ENCODE data around the gene SRXN1. TPM values are rescaled to one million over a fixed set of nuclear protein-coding genes. Genes with fewer than 3 reads are reported as not detected.
A peak's percentile ranks its signal among the peaks of the same experiment; 100 is the strongest.

Gene SRXN1
- polyA plus RNA-seq, 2 of the 4 experiments (the other 2 are of a cell fraction): 183 to 262 TPM

DNA sequence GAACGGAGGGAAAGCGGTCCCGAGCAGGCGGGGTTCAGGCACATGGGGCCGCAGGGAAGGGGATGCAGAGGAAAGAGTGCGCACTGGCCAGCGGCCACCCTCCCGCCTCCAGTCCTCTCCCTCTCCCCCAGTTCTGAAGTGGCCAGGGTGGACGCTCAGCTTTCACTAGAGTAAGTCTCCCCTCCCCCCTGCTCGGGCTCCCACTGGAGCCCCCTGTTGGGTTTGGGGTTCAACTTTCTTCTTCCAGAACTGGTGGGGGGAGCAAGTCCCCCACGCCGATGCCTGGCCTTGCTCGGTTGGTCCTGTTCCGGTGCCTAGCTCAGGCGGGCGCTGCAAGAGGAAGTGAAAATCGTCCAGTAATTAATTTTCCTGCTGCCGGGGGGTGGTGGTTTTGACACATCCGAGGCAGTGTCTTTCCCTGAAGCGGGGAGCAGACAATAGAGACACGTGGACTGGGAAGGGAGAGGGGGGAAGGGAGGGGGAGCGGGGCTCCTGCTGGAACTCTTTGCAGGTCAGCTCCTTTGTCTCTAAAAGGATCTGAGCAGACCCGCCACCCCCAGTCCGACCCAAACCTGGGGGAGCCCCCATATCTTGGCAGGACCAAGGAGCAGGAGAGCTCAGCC lies 23.4 kb upstream of the SRXN1 start:
- CTCF ChIA-PET: interaction anchor here (1.1 to 4.7 kb wide), 4 partner anchors 9 to 52 kb away, joined by 3 to 31 read pairs (median 4); no protein-coding TSS in a partner anchor
- TF ChIP-seq NPAS2 (CRISPR knock-in tag; IDR thresholded peaks at IDR 0.05; ENCODE audit: borderline replicate concordance) (no peak), HOXB5 (CRISPR knock-in tag; IDR thresholded peaks at IDR 0.05) (no peak), EHF (CRISPR knock-in tag; IDR thresholded peaks at IDR 0.05) (no peak), TP53 (CRISPR knock-in tag; IDR thresholded peaks at IDR 0.05) (no peak), EHMT2 (IDR thresholded peaks at IDR 0.05; ENCODE audit: low read depth) (no peak), BHLHE40 (IDR thresholded peaks at IDR 0.05; ENCODE audit: low read depth, low read length) (no peak)
- TF ChIP-seq, protein P1, sequence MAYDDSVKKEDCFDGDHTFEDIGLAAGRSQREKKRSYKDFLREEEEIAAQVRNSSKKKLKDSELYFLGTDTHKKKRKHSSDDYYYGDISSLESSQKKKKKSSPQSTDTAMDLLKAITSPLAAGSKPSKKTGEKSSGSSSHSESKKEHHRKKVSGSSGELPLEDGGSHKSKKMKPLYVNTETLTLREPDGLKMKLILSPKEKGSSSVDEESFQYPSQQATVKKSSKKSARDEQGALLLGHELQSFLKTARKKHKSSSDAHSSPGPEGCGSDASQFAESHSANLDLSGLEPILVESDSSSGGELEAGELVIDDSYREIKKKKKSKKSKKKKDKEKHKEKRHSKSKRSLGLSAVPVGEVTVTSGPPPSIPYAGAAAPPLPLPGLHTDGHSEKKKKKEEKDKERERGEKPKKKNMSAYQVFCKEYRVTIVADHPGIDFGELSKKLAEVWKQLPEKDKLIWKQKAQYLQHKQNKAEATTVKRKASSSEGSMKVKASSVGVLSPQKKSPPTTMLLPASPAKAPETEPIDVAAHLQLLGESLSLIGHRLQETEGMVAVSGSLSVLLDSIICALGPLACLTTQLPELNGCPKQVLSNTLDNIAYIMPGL (CRISPR knock-in tag; IDR thresholded peaks at IDR 0.05; ENCODE audit: borderline replicate concordance): no peak
- TF ChIP-seq, protein P2, sequence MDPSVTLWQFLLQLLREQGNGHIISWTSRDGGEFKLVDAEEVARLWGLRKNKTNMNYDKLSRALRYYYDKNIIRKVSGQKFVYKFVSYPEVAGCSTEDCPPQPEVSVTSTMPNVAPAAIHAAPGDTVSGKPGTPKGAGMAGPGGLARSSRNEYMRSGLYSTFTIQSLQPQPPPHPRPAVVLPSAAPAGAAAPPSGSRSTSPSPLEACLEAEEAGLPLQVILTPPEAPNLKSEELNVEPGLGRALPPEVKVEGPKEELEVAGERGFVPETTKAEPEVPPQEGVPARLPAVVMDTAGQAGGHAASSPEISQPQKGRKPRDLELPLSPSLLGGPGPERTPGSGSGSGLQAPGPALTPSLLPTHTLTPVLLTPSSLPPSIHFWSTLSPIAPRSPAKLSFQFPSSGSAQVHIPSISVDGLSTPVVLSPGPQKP (IDR thresholded peaks at IDR 0.05; ENCODE audit: low read depth, low read length): no peak
- Histone ChIP-seq H3K4me3 (no peak overlapping the region), H3K27ac (no peak overlapping the region), H3K4me2 (peak overlapping the region; percentile 84; the same call in 2 of the 3 replicates), H3K9me3 (no peaks in the 10 kb centered on the region), H3K4me1 (peaks cover 20% of the 10 kb centered on the region)
- ATAC-seq (no peak), DNase-seq (ENCODE audit: low read depth in 1 of 2, low spot score in 1 of 2) (no peak), FAIRE-seq (no peak)
- POLR2A ChIA-PET: no interaction called here
- WGBS (ENCODE audit: missing lambda C conversion rate): 51% methylated on average over 24 of the region's 24 CpGs

DNA sequence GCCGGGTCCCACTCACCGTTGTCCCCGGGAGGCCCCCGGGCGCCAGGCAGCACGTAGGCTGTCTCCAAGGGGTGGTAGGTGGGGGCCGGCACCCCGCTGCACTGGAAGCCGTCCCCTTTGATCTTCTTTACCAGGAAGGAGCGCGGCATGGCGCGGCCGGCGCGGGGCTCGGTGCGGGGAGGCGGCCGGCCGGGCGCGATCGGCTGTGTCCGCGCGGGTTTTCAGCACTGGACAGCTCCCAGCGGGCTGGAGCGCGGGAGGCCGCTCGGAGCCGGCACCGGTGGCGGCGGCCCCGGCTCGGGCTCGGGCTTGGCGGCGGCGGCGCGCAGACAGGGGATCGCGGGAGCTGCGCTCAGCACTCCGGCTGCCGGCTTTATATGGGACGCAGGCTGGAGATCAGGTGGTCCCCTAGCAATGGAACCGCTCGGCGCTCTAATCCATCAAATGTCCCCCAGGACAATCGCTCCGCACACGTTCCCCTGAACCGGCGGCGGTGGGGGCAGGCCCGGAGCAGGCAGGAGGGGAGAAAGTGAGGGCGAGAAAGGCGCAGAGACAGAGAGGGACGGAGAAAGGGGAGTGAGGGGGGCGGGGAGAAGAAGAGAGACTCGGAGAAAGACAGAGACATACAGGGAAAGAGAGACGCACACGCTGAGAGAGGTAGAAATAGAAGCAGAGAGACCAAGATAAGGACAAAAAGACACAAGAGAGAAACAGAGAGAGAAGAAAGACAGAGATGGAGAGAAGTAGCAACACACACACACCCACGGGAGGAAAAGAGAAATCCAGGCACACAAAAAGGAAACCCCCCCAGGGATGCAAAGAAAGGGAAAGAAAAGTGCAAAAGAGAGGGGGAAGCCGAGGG lies 22.7 kb upstream of the SRXN1 start, which contains the start of gene SCRT2:
Gene SCRT2, minus strand, starts transcription at position 350 of the 862 bp plus-strand sequence. Its CDS starts 201 bp downstream, at position 149.
- DNase-seq (ENCODE audit: low read depth in 1 of 2, low spot score in 1 of 2): peak; percentile 60 to 84
- ChIA-PET CTCF (interaction anchor here (1.0 to 4.7 kb wide), 6 partner anchors 8 to 63 kb away, joined by 3 to 31 read pairs (median 6); no protein-coding TSS in a partner anchor), POLR2A (no interaction called here)
- Histone ChIP-seq H3K4me2 (peak within 1 kb of the TSS; percentile 84), H3K4me1 (peaks cover 22% of the 10 kb centered on the region), H3K27ac (no peak within 1 kb of the TSS), H3K9me3 (no peaks in the 10 kb centered on the region), H3K4me3 (peak within 1 kb of the TSS; percentile 32; the same call in 2 of the 3 replicates)
- peak; percentile 81 to 88 for ATAC-seq
- FAIRE-seq: no peak
- WGBS (ENCODE audit: missing lambda C conversion rate): 14% methylated on average over 27 of the region's 69 CpGs
- TF ChIP-seq POLR2A (IDR thresholded peaks at IDR 0.05; ENCODE audit: low read length) (no peak), HOXA7 (CRISPR knock-in tag; IDR thresholded peaks at IDR 0.05) (no peak), ZNF302 (CRISPR knock-in tag; IDR thresholded peaks at IDR 0.05) (no peak), ESRRA (IDR thresholded peaks at IDR 0.05; ENCODE audit: borderline replicate concordance, low read length) (no peak), NPAS2 (CRISPR knock-in tag; IDR thresholded peaks at IDR 0.05; ENCODE audit: borderline replicate concordance) (no peak), JUN (IDR thresholded peaks at IDR 0.05) (0 out of 5 replicates have a peak, but pooled peaks of 1 of the 2 experiments have one; percentile 28), ZSCAN20 (CRISPR knock-in tag; IDR thresholded peaks at IDR 0.05) (peak; percentile 80; the same call in 1 of the 2 replicates), FOSB (CRISPR knock-in tag; IDR thresholded peaks at IDR 0.05) (no peak), GATA3 (IDR thresholded peaks at IDR 0.05; ENCODE audit: borderline replicate concordance) (no peak), HDAC2 (IDR thresholded peaks at IDR 0.05) (no peak), EHMT2 (IDR thresholded peaks at IDR 0.05; ENCODE audit: low read depth) (peak; percentile 82; the same call in 1 of the 2 replicates), MAFK (IDR thresholded peaks at IDR 0.05; ENCODE audit: partially characterized antibody) (no peak), POLR2AphosphoS2 (conservative IDR thresholded peaks at IDR 0.05; ENCODE audit: low read length) (no peak), HOXB5 (CRISPR knock-in tag; IDR thresholded peaks at IDR 0.05) (peak; percentile 95), RCOR1 (IDR thresholded peaks at IDR 0.05; ENCODE audit: low read depth, low read length) (no peak), BHLHE40 (IDR thresholded peaks at IDR 0.05; ENCODE audit: low read depth, low read length) (no peak), RFX5 (IDR thresholded peaks at IDR 0.05) (no peak)
- TF ChIP-seq, protein P3, sequence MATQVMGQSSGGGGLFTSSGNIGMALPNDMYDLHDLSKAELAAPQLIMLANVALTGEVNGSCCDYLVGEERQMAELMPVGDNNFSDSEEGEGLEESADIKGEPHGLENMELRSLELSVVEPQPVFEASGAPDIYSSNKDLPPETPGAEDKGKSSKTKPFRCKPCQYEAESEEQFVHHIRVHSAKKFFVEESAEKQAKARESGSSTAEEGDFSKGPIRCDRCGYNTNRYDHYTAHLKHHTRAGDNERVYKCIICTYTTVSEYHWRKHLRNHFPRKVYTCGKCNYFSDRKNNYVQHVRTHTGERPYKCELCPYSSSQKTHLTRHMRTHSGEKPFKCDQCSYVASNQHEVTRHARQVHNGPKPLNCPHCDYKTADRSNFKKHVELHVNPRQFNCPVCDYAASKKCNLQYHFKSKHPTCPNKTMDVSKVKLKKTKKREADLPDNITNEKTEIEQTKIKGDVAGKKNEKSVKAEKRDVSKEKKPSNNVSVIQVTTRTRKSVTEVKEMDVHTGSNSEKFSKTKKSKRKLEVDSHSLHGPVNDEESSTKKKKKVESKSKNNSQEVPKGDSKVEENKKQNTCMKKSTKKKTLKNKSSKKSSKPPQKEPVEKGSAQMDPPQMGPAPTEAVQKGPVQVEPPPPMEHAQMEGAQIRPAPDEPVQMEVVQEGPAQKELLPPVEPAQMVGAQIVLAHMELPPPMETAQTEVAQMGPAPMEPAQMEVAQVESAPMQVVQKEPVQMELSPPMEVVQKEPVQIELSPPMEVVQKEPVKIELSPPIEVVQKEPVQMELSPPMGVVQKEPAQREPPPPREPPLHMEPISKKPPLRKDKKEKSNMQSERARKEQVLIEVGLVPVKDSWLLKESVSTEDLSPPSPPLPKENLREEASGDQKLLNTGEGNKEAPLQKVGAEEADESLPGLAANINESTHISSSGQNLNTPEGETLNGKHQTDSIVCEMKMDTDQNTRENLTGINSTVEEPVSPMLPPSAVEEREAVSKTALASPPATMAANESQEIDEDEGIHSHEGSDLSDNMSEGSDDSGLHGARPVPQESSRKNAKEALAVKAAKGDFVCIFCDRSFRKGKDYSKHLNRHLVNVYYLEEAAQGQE (IDR thresholded peaks at IDR 0.05): peak; percentile 98
- TF ChIP-seq, protein P2 (IDR thresholded peaks at IDR 0.05; ENCODE audit: low read depth, low read length): no peak
- TF ChIP-seq, protein P4, sequence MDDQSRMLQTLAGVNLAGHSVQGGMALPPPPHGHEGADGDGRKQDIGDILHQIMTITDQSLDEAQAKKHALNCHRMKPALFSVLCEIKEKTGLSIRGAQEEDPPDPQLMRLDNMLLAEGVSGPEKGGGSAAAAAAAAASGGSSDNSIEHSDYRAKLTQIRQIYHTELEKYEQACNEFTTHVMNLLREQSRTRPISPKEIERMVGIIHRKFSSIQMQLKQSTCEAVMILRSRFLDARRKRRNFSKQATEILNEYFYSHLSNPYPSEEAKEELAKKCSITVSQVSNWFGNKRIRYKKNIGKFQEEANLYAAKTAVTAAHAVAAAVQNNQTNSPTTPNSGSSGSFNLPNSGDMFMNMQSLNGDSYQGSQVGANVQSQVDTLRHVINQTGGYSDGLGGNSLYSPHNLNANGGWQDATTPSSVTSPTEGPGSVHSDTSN (IDR thresholded peaks at IDR 0.05): no peak
- TF ChIP-seq, protein P5, sequence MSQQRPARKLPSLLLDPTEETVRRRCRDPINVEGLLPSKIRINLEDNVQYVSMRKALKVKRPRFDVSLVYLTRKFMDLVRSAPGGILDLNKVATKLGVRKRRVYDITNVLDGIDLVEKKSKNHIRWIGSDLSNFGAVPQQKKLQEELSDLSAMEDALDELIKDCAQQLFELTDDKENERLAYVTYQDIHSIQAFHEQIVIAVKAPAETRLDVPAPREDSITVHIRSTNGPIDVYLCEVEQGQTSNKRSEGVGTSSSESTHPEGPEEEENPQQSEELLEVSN (IDR thresholded peaks at IDR 0.05; ENCODE audit: borderline replicate concordance, low read depth): no peak

Data from A549 (cell line).